ENCODE measurements around the gene MPP3. TPM values are rescaled to one million over a fixed set of nuclear protein-coding genes. Genes with fewer than 3 reads are reported as not detected.

MPP3 gene
- total and polyA plus RNA-seq, 2 of the 4 experiments (the other 2 are of a cell fraction) = 5.7 to 11.9 TPM

GRCh38 chr17:43877031-43877430, 44.1 kb upstream of the MPP3 start (continued):
- TF ChIP-seq CTCF (conservative IDR thresholded peaks at IDR 0.05; ENCODE audit: low read depth, low read length) (no peak), CHD1 (IDR thresholded peaks at IDR 0.05; ENCODE audit: low read depth, low read length) (no peak), FOS (IDR thresholded peaks at IDR 0.05; ENCODE audit: low read depth, low read length) (no peak)

GRCh38 chr17:43875476-43876147, 42.7 kb upstream of the MPP3 start:
- ChIA-PET CTCF (no interaction called here), POLR2A (ENCODE audit: unreplicated experiment) (no interaction called here)
- no peak overlapping the region for H3K56ac ChIP-seq (ENCODE audit: extremely low read depth, insufficient read depth, low read length)
- no peak overlapping the region for H3K27ac ChIP-seq (ENCODE audit: insufficient read depth, low read length)
- no peak overlapping the region for H3K9ac ChIP-seq (ENCODE audit: low read depth, low read length)
- H3K4me2 ChIP-seq (ENCODE audit: low read depth, low read length) = no peak overlapping the region
- H3K27me3 ChIP-seq (ENCODE audit: control insufficient read depth, insufficient read depth, low read length) = peaks cover 23% of the 10 kb centered on the region
- WGBS, 2 experiments (ENCODE audit: extremely low coverage in 2 of 2, insufficient read length in 1 of 2) = no CpG with 5 or more reads among the region's 3 CpGs
- no peak overlapping the region for H4K8ac ChIP-seq (ENCODE audit: low read depth in 2 of 2, low read length in 2 of 2)
- intact Hi-C loops (cut with micrococcal nuclease) (loop anchor here (5.0 kb wide), 1 partner anchor 67 kb away; the partner anchor contains the start of gene PPY), dilution Hi-C loops (cut with HindIII; ENCODE audit: low sequenced_read_pairs, unreplicated experiment) (no loop called here), in situ Hi-C loops (cut with MboI; ENCODE audit: low sequenced_read_pairs) (no loop called here)
- H3K36me3 ChIP-seq (ENCODE audit: control insufficient read depth, insufficient read depth, low read length) = no peaks in the 10 kb centered on the region
- H2BK5ac ChIP-seq (ENCODE audit: low read depth, low read length, poor library complexity, severe bottlenecking) = no peak overlapping the region
- H4K5ac ChIP-seq (ENCODE audit: low read depth, low read length) = no peak overlapping the region
- H3K9me1 ChIP-seq (ENCODE audit: insufficient read depth, low read length) = no peaks in the 10 kb centered on the region
- BruUV-seq (replicated peaks) = no TSS peak
- no peak overlapping the region for H2AFZ ChIP-seq (replicated peaks; ENCODE audit: low read length, poor library complexity)
- H3K14ac ChIP-seq (replicated peaks; ENCODE audit: low read depth, low read length) = no peak overlapping the region
- H2AK5ac ChIP-seq (ENCODE audit: low read depth, low read length) = no peak overlapping the region
- no peak overlapping the region; the same call in 1 of the 2 replicates for H3K23ac ChIP-seq (ENCODE audit: low read depth, low read length)
- H4K91ac ChIP-seq (ENCODE audit: insufficient read depth, low read depth, low read length) = no peak overlapping the region
- H2BK120ac ChIP-seq (ENCODE audit: low read depth, low read length) = no peak overlapping the region
- H3K4me3 ChIP-seq (ENCODE audit: insufficient read depth, low read depth, low read length) = no peak overlapping the region
- no peak overlapping the region for H2AK9ac ChIP-seq (replicated peaks; ENCODE audit: low read depth, low read length, poor library complexity)
- H3K4me1 ChIP-seq (ENCODE audit: control insufficient read depth, insufficient read depth, low read length) = peaks cover 2% of the 10 kb centered on the region; the same call in 1 of the 2 replicates
- DNase-seq (no peak), ATAC-seq (ENCODE audit: low read depth) (no peak)
- no peak overlapping the region for H3K4ac ChIP-seq (ENCODE audit: low read depth, low read length)
- H3K9me3 ChIP-seq (ENCODE audit: control insufficient read depth, insufficient read depth, low read length) = no peaks in the 10 kb centered on the region
- no peaks in the 10 kb centered on the region for H3K79me1 ChIP-seq (ENCODE audit: low read depth in 1 of 2, low read length in 2 of 2)
- H2BK15ac ChIP-seq (ENCODE audit: low read depth, low read length) = no peak overlapping the region
- H2BK20ac ChIP-seq (ENCODE audit: low read depth, low read length) = no peak overlapping the region
- no peak overlapping the region for H3K18ac ChIP-seq (ENCODE audit: low read depth, low read length)
- H4K20me1 ChIP-seq (ENCODE audit: insufficient read depth, low read length) = no peaks in the 10 kb centered on the region
- TF ChIP-seq RCOR1 (IDR thresholded peaks at IDR 0.05; ENCODE audit: insufficient replicate concordance, low read length) (no peak), CEBPB (IDR thresholded peaks at IDR 0.05; ENCODE audit: low read depth, low read length) (no peak), RAD21 (IDR thresholded peaks at IDR 0.05; ENCODE audit: low read length) (no peak), MXI1 (IDR thresholded peaks at IDR 0.05; ENCODE audit: borderline replicate concordance, low read depth, low read length) (no peak), MAFK (IDR thresholded peaks at IDR 0.05; ENCODE audit: low read depth, low read length) (no peak), SMC3 (IDR thresholded peaks at IDR 0.05; ENCODE audit: low read depth, low read length) (no peak), USF2 (IDR thresholded peaks at IDR 0.05; ENCODE audit: low read depth, low read length) (no peak), RFX5 (IDR thresholded peaks at IDR 0.05; ENCODE audit: low read depth, low read length) (no peak), FOS (IDR thresholded peaks at IDR 0.05; ENCODE audit: low read depth, low read length) (no peak), NFE2L2 (IDR thresholded peaks at IDR 0.05; ENCODE audit: low read depth, low read length) (no peak), CHD1 (IDR thresholded peaks at IDR 0.05; ENCODE audit: low read depth, low read length) (no peak), MAZ (IDR thresholded peaks at IDR 0.05; ENCODE audit: borderline replicate concordance, low read depth, low read length) (no peak)
